ENCODE measurements around the gene CTDP1.

The CTDP1 gene

GRCh38 chr18:79789091-79789891, 109.7 kb downstream of the CTDP1 start:
- ATAC-seq (ENCODE audit: low read depth) (no peak), DNase-seq (ENCODE audit: low spot score in 2 of 2) (no peak)
- no peaks in the 10 kb centered on the region for H3K36me3 Mint-ChIP-seq
- no peak overlapping the region for H3K27ac Mint-ChIP-seq
- H3K9me3 Mint-ChIP-seq, result no peaks in the 10 kb centered on the region
- H3K27me3 Mint-ChIP-seq, result peaks cover 30% of the 10 kb centered on the region
- no peak overlapping the region for H3K4me3 Mint-ChIP-seq
- peaks cover 27% of the 10 kb centered on the region for H3K4me1 Mint-ChIP-seq

GRCh38 chr18:79789901-79790890, 110.6 kb downstream of the CTDP1 start:
- H3K36me3 Mint-ChIP-seq, result peaks cover 2% of the 10 kb centered on the region
- no peak overlapping the region for H3K27ac Mint-ChIP-seq
- H3K4me1 Mint-ChIP-seq, result peaks cover 25% of the 10 kb centered on the region
- DNase-seq (ENCODE audit: low spot score in 2 of 2), result no peak
- no peak overlapping the region for H3K4me3 Mint-ChIP-seq
- peak; percentile 27 for ATAC-seq (ENCODE audit: low read depth)
- no peaks in the 10 kb centered on the region for H3K9me3 Mint-ChIP-seq
- peaks cover 35% of the 10 kb centered on the region for H3K27me3 Mint-ChIP-seq

- H3K4me3 Mint-ChIP-seq, result peak overlapping the region; percentile 37
Observed at GRCh38 chr18:79790996-79791972, 111.7 kb downstream of the CTDP1 start.

GRCh38 chr18:79792096-79792987, 112.7 kb downstream of the CTDP1 start:
- H3K27me3 Mint-ChIP-seq, result peaks cover 35% of the 10 kb centered on the region
- no peak overlapping the region for H3K27ac Mint-ChIP-seq
- H3K4me1 Mint-ChIP-seq, result peaks cover 27% of the 10 kb centered on the region
- peak overlapping the region; percentile 37 for H3K4me3 Mint-ChIP-seq
- no peaks in the 10 kb centered on the region for H3K9me3 Mint-ChIP-seq
- ATAC-seq (ENCODE audit: low read depth), result no peak
- no peak for DNase-seq (ENCODE audit: low spot score in 2 of 2)
- H3K36me3 Mint-ChIP-seq, result peaks cover 3% of the 10 kb centered on the region

More at GRCh38 chr18:79790996-79791972, 111.7 kb downstream of the CTDP1 start:
- peaks cover 2% of the 10 kb centered on the region for H3K36me3 Mint-ChIP-seq
- H3K4me1 Mint-ChIP-seq, result peaks cover 25% of the 10 kb centered on the region
- DNase-seq (ENCODE audit: low spot score in 2 of 2) (no peak), ATAC-seq (ENCODE audit: low read depth) (peak; percentile 45)
- no peak overlapping the region for H3K27ac Mint-ChIP-seq
- H3K9me3 Mint-ChIP-seq, result no peaks in the 10 kb centered on the region
- peaks cover 36% of the 10 kb centered on the region for H3K27me3 Mint-ChIP-seq

- ATAC-seq (ENCODE audit: low read depth), result peak; percentile 76
- H3K36me3 Mint-ChIP-seq, result peaks cover 4% of the 10 kb centered on the region
- H3K9me3 Mint-ChIP-seq, result no peaks in the 10 kb centered on the region
- no peak overlapping the region for H3K4me3 Mint-ChIP-seq
- H3K4me1 Mint-ChIP-seq, result peaks cover 29% of the 10 kb centered on the region
- no peak overlapping the region for H3K27ac Mint-ChIP-seq
- H3K27me3 Mint-ChIP-seq, result peaks cover 37% of the 10 kb centered on the region
- DNase-seq (ENCODE audit: low spot score in 2 of 2), result no peak
Observed at GRCh38 chr18:79792988-79793355, 113.4 kb downstream of the CTDP1 start.

- Mint-ChIP-seq H3K4me1 (peaks cover 36% of the 10 kb centered on the region), H3K27me3 (peaks cover 38% of the 10 kb centered on the region), H3K4me3 (no peak overlapping the region), H3K9me3 (no peaks in the 10 kb centered on the region), H3K36me3 (peaks cover 4% of the 10 kb centered on the region), H3K27ac (no peak overlapping the region)
- DNase-seq (ENCODE audit: low spot score in 2 of 2) (no peak), ATAC-seq (ENCODE audit: low read depth) (no peak)
Observed at GRCh38 chr18:79794846-79795245, 115.2 kb downstream of the CTDP1 start.

GRCh38 chr18:79795446-79795845, 115.8 kb downstream of the CTDP1 start:
- H3K9me3 Mint-ChIP-seq, result no peaks in the 10 kb centered on the region
- H3K4me1 Mint-ChIP-seq, result peaks cover 36% of the 10 kb centered on the region
- H3K36me3 Mint-ChIP-seq, result peaks cover 4% of the 10 kb centered on the region
- no peak overlapping the region for H3K4me3 Mint-ChIP-seq
- no peak overlapping the region for H3K27ac Mint-ChIP-seq
- no peak for ATAC-seq (ENCODE audit: low read depth)
- H3K27me3 Mint-ChIP-seq, result peaks cover 39% of the 10 kb centered on the region
- no peak for DNase-seq (ENCODE audit: low spot score in 2 of 2)

- peaks cover 30% of the 10 kb centered on the region for H3K4me1 Mint-ChIP-seq
- peaks cover 4% of the 10 kb centered on the region for H3K36me3 Mint-ChIP-seq
- peaks cover 34% of the 10 kb centered on the region for H3K27me3 Mint-ChIP-seq
- DNase-seq (ENCODE audit: low spot score in 2 of 2) (no peak), ATAC-seq (ENCODE audit: low read depth) (no peak)
- no peak overlapping the region for H3K4me3 Mint-ChIP-seq
- H3K9me3 Mint-ChIP-seq, result no peaks in the 10 kb centered on the region
- no peak overlapping the region for H3K27ac Mint-ChIP-seq
Observed at GRCh38 chr18:79796016-79796415, 116.4 kb downstream of the CTDP1 start.

GRCh38 chr18:79796531-79797405, 117.2 kb downstream of the CTDP1 start:
- ATAC-seq (ENCODE audit: low read depth), result no peak
- Mint-ChIP-seq H3K4me1 (peaks cover 23% of the 10 kb centered on the region), H3K36me3 (peaks cover 4% of the 10 kb centered on the region), H3K27me3 (peaks cover 30% of the 10 kb centered on the region), H3K4me3 (peak overlapping the region; percentile 84), H3K9me3 (no peaks in the 10 kb centered on the region), H3K27ac (peak overlapping the region; percentile 12)
- no peak for DNase-seq (ENCODE audit: low spot score in 2 of 2)

- peaks cover 18% of the 10 kb centered on the region for H3K4me1 Mint-ChIP-seq
- peak; percentile 50 for ATAC-seq (ENCODE audit: low read depth)
- DNase-seq (ENCODE audit: low spot score in 2 of 2), result no peak
- H3K27me3 Mint-ChIP-seq, result peaks cover 25% of the 10 kb centered on the region
- peak within 1 kb of the TSS; percentile 84 for H3K4me3 Mint-ChIP-seq
- peak within 1 kb of the TSS; percentile 12 for H3K27ac Mint-ChIP-seq
- no peaks in the 10 kb centered on the region for H3K9me3 Mint-ChIP-seq
- peaks cover 4% of the 10 kb centered on the region for H3K36me3 Mint-ChIP-seq
Observed at GRCh38 chr18:79797518-79798345, 118.1 kb downstream of the CTDP1 start, which contains the start of gene KCNG2. Gene KCNG2 (plus strand): TSS chr18:79797938. CDS start chr18:79863668, 65,730 bp downstream.

GRCh38 chr18:79798346-79798998, 118.9 kb downstream of the CTDP1 start:
- Mint-ChIP-seq H3K9me3 (no peaks in the 10 kb centered on the region), H3K27me3 (peaks cover 25% of the 10 kb centered on the region), H3K4me1 (peaks cover 15% of the 10 kb centered on the region), H3K4me3 (peak overlapping the region; percentile 51), H3K27ac (no peak overlapping the region), H3K36me3 (peaks cover 4% of the 10 kb centered on the region)
- ATAC-seq (ENCODE audit: low read depth) (no peak), DNase-seq (ENCODE audit: low spot score in 2 of 2) (no peak)
